Keratinocyte (primary cell): ENCODE data around the gene NKIRAS1. TPM values are rescaled to one million over a fixed set of nuclear protein-coding genes. Genes with fewer than 3 reads are reported as not detected.
"Not testable (repeated sequence)": the region's sequence is repeated elsewhere in the genome, so short reads cannot be mapped to it uniquely, and the experiment has no call there.

ENCODE experiments used
- DNase-seq: peaks from one replicate; pipeline ENCODE4 v3.0.0-alpha.2; 2011; ENCODE audit warnings: low read depth, missing footprints, low spot score
- FAIRE-seq: peaks from 2 replicates; lab custom pipeline; 2011; peaks lifted over from hg19 to GRCh38; lab: Jason Lieb, UNC
- H2AFZ ChIP-seq: 2 replicates; pipeline ENCODE4 v1.6.0; 2012; ENCODE audit warnings: low read length, control low read depth, inconsistent platforms; ENCODE audit not compliant: control insufficient read depth
- H3K27ac ChIP-seq: 2 replicates; pipeline ENCODE4 v1.5.1; 2011; ENCODE audit warnings: low read length; ENCODE audit not compliant: control insufficient read depth, insufficient read depth
- H3K27me3 ChIP-seq: 3 replicates; pipeline ENCODE4 v1.6.0; 2011; ENCODE audit warnings: low read length; ENCODE audit not compliant: control insufficient read depth, insufficient read depth; ENCODE audit errors: extremely low read depth
- H3K36me3 ChIP-seq, 2 experiments: 2 replicates in 1 of 2; 3 replicates in 1 of 2; pipeline ENCODE4 v1.5.1; 2011; ENCODE audit warnings: low read length in 2 of 2, mild to moderate bottlenecking in 1 of 2; ENCODE audit not compliant: control insufficient read depth in 2 of 2, insufficient read depth in 2 of 2; ENCODE audit errors: extremely low read depth in 1 of 2
- H3K4me1 ChIP-seq: 3 replicates; pipeline ENCODE4 v1.5.1; 2011; ENCODE audit warnings: low read length; ENCODE audit not compliant: control insufficient read depth, insufficient read depth; ENCODE audit errors: extremely low read depth
- H3K4me2 ChIP-seq: 3 replicates; pipeline ENCODE4 v1.6.0; 2011; ENCODE audit warnings: low read depth, low read length; ENCODE audit not compliant: control insufficient read depth, insufficient read depth; ENCODE audit errors: extremely low read depth
- H3K4me3 ChIP-seq, 3 experiments: fragments of 200-600 bp in 1 of 3; sonication (generic) in 1 of 3; 2 replicates in 2 of 3; 3 replicates in 1 of 3; pipeline ENCODE4 v1.5.1; 2011 to 2016; ENCODE audit warnings: low read length in 3 of 3, mild to moderate bottlenecking in 3 of 3, control low read depth in 2 of 3, inconsistent platforms in 1 of 3, low read depth in 1 of 3, mixed read lengths in 1 of 3, mixed run types in 1 of 3, moderate library complexity in 1 of 3; ENCODE audit not compliant: control insufficient read depth in 2 of 3, insufficient read depth in 2 of 3; ENCODE audit errors: extremely low read depth in 1 of 3
- H3K79me2 ChIP-seq: 2 replicates; pipeline ENCODE4 v1.6.0; 2012; ENCODE audit warnings: low read length; ENCODE audit not compliant: control insufficient read depth, insufficient read depth
- H3K9ac ChIP-seq: 3 replicates; pipeline ENCODE4 v1.6.0; 2011; ENCODE audit warnings: low read length; ENCODE audit not compliant: control insufficient read depth, insufficient read depth; ENCODE audit errors: extremely low read depth
- H3K9me1 ChIP-seq: 3 replicates; pipeline ENCODE4 v1.6.0; 2011; ENCODE audit warnings: low read length; ENCODE audit not compliant: control insufficient read depth, insufficient read depth; ENCODE audit errors: extremely low read depth
- H3K9me3 ChIP-seq: 2 replicates; pipeline ENCODE4 v1.5.1; 2012; ENCODE audit warnings: low read depth, low read length; ENCODE audit not compliant: control insufficient read depth
- H4K20me1 ChIP-seq: 3 replicates; pipeline ENCODE4 v1.6.0; 2011; ENCODE audit warnings: low read length; ENCODE audit not compliant: control insufficient read depth, insufficient read depth; ENCODE audit errors: extremely low read depth
- EZH2 ChIP-seq: IDR thresholded peaks from one replicate; pipeline ENCODE4 v1.6.1; 2012; ENCODE audit warnings: inconsistent platforms, mild to moderate bottlenecking, low read length, moderate library complexity
- dilution Hi-C: fragments of 300-500 bp; cut with MboI; formaldehyde crosslinking; loops from one replicate; pipeline ENCODE4 v1.7.0; 2020; ENCODE audit warnings: low sequenced_read_pairs; ENCODE audit not compliant: extremely low pct_ligation_motif_present
- polyA plus RNA-seq, 5 experiments: library from polyadenylated mRNA; depleted of rRNA in 3 of 5; stranded (reverse) in 3 of 5; stranded (forward) in 1 of 5; unstranded in 1 of 5; fragments of >200 nt; gene quantifications; 1 replicate in 1 of 5; 2 replicates in 3 of 5; 3 replicates in 1 of 5; pipeline versions ENCODE4 v1.2.1 to v1.2.3, GENCODE V29; 2011 to 2012; ENCODE audit warnings: missing spikeins in 2 of 5, low read depth in 1 of 5, low replicate concordance in 1 of 5
- TF ChIP-seq, protein P1 (sequence below), 3 experiments: IDR thresholded peaks in 1 of 3; conservative IDR thresholded peaks in 1 of 3; optimal IDR thresholded peaks in 1 of 3; 2 replicates in 2 of 3; 3 replicates in 1 of 3; pipeline versions ENCODE3 to v1.5.1; 2011; ENCODE audit warnings: low read length in 3 of 3, mild to moderate bottlenecking in 3 of 3, moderate library complexity in 2 of 3, control low read depth in 1 of 3, inconsistent platforms in 1 of 3; ENCODE audit not compliant: insufficient read depth in 2 of 3; ENCODE audit errors: extremely low read depth in 1 of 3

Gene NKIRAS1
- polyA plus RNA-seq, 1 donor (not counting 4 experiments of a cell fraction or from before 2014, with no cell fraction given): 10.7 TPM

DNA sequence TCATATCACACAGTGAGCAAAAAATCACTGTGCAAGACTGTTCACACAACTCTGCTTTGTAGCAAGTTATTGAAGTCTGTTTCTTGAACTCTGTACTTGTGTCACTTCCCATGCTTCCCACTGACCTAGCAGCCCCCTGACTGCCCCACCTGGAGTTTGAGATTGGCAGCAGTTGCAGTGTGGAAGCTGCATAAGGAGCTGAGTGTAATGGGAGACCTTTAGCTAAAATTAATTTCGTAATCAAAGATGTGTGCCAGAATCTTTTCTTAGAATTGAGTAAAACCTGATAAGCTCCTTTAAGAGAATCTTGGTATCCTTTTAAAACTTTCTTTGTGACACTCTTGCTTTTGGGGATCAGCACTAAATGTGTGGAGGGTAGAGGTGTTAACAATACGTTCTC lies 42.8 kb downstream of the NKIRAS1 start:
- dilution Hi-C loops: no loop called here
- peaks cover 27% of the 10 kb centered on the region for H3K4me1 ChIP-seq
- FAIRE-seq (no peak), DNase-seq (no peak)
- H3K36me3 ChIP-seq: no peaks in the 10 kb centered on the region
- H3K9me1 ChIP-seq: no peaks in the 10 kb centered on the region
- H2AFZ ChIP-seq: no peak overlapping the region
- H3K9me3 ChIP-seq: no peaks in the 10 kb centered on the region
- H3K9ac ChIP-seq: no peak overlapping the region
- H3K27ac ChIP-seq: peak overlapping the region; percentile 19
- H4K20me1 ChIP-seq: no peaks in the 10 kb centered on the region
- H3K79me2 ChIP-seq: peaks cover 37% of the 10 kb centered on the region
- H3K4me2 ChIP-seq: peak overlapping the region; percentile 47
- TF ChIP-seq EZH2: no peak
- TF ChIP-seq, protein P1, sequence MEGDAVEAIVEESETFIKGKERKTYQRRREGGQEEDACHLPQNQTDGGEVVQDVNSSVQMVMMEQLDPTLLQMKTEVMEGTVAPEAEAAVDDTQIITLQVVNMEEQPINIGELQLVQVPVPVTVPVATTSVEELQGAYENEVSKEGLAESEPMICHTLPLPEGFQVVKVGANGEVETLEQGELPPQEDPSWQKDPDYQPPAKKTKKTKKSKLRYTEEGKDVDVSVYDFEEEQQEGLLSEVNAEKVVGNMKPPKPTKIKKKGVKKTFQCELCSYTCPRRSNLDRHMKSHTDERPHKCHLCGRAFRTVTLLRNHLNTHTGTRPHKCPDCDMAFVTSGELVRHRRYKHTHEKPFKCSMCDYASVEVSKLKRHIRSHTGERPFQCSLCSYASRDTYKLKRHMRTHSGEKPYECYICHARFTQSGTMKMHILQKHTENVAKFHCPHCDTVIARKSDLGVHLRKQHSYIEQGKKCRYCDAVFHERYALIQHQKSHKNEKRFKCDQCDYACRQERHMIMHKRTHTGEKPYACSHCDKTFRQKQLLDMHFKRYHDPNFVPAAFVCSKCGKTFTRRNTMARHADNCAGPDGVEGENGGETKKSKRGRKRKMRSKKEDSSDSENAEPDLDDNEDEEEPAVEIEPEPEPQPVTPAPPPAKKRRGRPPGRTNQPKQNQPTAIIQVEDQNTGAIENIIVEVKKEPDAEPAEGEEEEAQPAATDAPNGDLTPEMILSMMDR (optimal IDR thresholded peaks at IDR 0.05 in 1 of 3, IDR thresholded peaks at IDR 0.05 in 1 of 3, conservative IDR thresholded peaks at IDR 0.05 in 1 of 3; ENCODE audit: extremely low read depth in 1 of 3, insufficient read depth in 2 of 3, low read length in 3 of 3): no peak
- no peak overlapping the region for H3K4me3 ChIP-seq
- H3K27me3 ChIP-seq: no peaks in the 10 kb centered on the region

DNA sequence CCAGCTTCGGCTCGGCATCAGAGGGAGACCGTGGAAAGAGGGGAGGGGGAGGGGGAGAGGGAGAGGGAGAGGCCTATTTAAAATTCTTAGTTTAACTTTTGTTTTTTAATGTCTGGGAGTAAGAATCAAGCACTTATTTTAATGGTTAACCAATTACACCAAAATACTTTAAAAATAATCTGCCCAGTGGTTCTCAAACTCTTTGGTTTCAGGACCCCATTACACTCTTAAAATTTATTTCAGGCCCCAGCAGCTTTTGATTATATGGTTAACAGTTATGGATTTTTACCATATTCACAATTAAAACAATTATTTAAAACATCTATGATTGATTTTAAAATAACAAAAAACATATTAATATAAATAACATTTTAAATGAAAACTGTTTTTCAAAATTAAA lies 44.5 kb downstream of the NKIRAS1 start:
- FAIRE-seq: no peak
- dilution Hi-C loops: no loop called here
- H3K27me3 ChIP-seq: no peaks in the 10 kb centered on the region

DNA sequence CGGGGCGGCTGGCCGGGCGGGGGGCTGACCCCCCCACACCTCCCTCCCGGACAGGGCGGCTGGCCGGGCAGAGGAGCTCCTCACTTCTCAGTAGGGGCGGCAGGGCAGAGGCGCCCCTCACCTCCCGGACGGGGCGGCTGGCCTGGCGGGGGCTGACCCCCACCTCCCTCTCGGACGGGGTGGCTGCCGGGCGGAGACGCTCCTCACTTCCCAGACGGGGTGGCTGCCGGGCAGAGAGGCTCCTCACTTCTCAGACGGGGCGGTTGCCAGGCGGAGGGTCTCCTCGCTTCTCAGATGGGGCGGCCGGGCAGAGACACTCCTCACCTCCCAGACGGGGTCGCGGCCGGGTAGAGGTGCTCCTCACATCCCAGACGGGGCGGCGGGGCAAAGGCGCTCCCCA lies 45.4 kb downstream of the NKIRAS1 start:
- DNase-seq, H3K36me3 ChIP-seq, H3K27ac ChIP-seq, H3K9me1 ChIP-seq, H3K4me2 ChIP-seq, H3K9me3 ChIP-seq, dilution Hi-C loops, FAIRE-seq, H3K4me3 ChIP-seq, H3K27me3 ChIP-seq, H3K9ac ChIP-seq, H4K20me1 ChIP-seq, H2AFZ ChIP-seq: not testable (repeated sequence)
- Histone ChIP-seq H3K79me2 (peaks cover 30% of the 10 kb centered on the region), H3K4me1 (peaks cover 16% of the 10 kb centered on the region)

More for the DNA sequence above, 44.5 kb downstream of the NKIRAS1 start:
- Histone ChIP-seq H3K4me2 (no peak overlapping the region), H3K9me1 (no peaks in the 10 kb centered on the region), H3K4me3 (no peak overlapping the region), H3K27ac (no peak overlapping the region), H4K20me1 (no peaks in the 10 kb centered on the region), H3K4me1 (peaks cover 24% of the 10 kb centered on the region), H2AFZ (no peak overlapping the region), H3K36me3 (no peaks in the 10 kb centered on the region), H3K9me3 (no peaks in the 10 kb centered on the region), H3K79me2 (peaks cover 34% of the 10 kb centered on the region), H3K9ac (no peak overlapping the region)
- DNase-seq: no peak
- no peak for TF ChIP-seq EZH2
- TF ChIP-seq, protein P1 (optimal IDR thresholded peaks at IDR 0.05 in 1 of 3, IDR thresholded peaks at IDR 0.05 in 1 of 3, conservative IDR thresholded peaks at IDR 0.05 in 1 of 3; ENCODE audit: extremely low read depth in 1 of 3, insufficient read depth in 2 of 3, low read length in 3 of 3): no peak

DNA sequence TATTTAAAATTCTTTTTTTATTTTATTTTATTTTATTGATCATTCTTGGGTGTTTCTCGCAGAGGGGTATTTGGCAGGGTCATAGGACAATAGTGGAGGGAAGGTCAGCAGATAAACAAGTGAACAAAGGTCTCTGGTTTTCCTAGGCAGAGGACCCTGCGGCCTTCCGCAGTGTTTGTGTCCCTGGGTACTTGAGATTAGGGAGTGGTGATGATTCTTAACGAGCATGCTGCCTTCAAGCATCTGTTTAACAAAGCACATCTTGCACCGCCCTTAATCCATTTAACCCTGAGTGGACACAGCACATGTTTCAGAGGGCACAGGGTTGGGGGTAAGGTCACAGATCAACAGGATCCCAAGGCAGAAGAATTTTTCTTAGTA lies 46.1 kb downstream of the NKIRAS1 start:
- not testable (repeated sequence) for DNase-seq

More for the DNA sequence above, 46.1 kb downstream of the NKIRAS1 start:
- H3K4me3 ChIP-seq, H3K9ac ChIP-seq, H2AFZ ChIP-seq, H3K27me3 ChIP-seq, H3K36me3 ChIP-seq, H3K27ac ChIP-seq, dilution Hi-C loops, H3K4me2 ChIP-seq, H3K9me1 ChIP-seq, H3K9me3 ChIP-seq, H4K20me1 ChIP-seq, FAIRE-seq: not testable (repeated sequence)
- Histone ChIP-seq H3K4me1 (peaks cover 16% of the 10 kb centered on the region), H3K79me2 (peaks cover 31% of the 10 kb centered on the region)
